NCI-H82 (cell line): ENCODE measurements around the gene SDR39U1.
"Not testable (repeated sequence)": the region's sequence is repeated elsewhere in the genome, so short reads cannot be mapped to it uniquely, and the experiment has no call there.

ENCODE experiments used
- DNase-seq: peaks from one replicate; lab custom pipeline; 2025; lab: John Stamatoyannopoulos, UW

Gene SDR39U1

DNA sequence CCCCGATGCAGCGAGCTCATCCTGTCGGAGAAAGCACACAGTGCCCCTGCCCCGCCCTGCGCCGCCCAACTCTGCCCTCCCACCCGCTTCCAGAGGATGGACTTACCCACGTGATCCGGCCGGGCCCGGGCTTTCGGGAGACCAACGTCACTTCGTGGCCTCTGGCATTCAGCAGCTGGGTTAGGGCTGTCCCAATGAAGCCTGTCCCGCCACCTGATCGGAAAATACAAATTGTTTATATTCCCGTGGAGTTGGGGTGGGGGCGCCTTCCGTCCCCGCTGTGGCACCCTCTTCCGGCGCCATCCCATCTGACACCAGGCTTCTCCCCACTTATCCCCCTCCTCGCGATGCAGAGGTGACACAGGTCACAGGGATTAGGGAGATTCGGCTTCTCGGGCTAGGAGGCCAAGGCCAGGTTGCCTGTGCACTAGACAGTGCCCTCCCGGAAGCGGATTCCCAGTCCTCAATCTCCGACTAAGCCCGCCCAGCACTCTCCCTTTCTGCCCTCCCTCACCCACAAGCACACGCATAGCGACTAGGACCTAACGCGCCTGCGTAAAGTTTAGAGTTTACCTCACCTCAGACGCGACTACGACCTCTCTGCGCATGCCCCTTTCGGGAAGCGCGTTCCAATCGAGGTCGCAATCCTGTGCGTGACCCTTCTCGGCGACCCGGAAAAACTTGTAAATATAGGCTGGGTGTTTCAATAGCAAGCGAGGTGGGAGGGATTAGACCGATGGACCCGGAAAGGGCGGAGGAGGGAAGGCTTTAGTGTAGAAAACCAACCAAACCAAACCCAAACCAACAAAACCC lies at the start of gene SDR39U1:
Gene SDR39U1, minus strand, starts transcription at position 537 of the 813 bp plus-strand sequence. Its CDS starts 7 bp downstream, at position 530.
- DNase-seq, result peak; percentile 99

DNA sequence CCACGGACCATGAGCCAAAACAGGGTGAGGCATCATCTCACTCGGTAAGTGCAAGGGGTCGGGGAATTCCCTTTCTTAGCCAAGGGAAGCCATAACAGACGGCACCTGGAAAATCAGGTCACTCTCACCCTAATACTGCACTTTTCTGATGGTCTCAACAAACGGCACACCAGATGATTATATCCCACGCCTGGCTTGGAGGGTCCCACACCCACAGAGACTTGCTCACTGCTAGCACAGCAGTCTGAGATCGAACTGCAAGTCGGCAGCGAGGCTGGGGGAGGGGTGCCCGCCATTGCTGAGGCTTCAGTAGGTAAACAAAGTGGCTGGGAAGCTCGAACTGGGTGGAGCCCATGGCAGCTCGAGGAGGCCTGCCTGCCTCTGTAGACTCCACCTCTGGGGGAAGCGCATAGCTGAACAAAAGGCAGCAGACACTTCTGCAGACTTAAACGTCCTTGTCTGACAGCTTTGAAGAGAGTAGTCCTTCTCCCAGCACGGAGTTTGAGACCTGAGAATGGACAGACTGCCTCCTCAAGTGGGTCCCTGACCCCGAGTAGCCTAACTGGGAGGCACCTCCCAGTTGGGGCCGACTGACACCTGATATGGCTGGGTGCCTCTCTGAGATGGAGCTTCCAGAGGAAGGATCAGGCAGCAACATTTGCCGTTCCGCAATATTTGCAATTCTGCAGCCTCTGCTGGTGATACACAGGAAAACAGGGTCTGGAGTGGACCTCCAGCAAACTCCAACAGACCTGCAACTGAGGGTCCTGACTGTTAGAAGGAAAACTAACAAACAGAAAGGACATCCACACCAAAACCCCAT lies 49.2 kb upstream of the SDR39U1 start:
- not testable (repeated sequence) for DNase-seq

- no peak for DNase-seq
Observed at GRCh38 chr14:24483604-24484252, 41.2 kb upstream of the SDR39U1 start.

- not testable (repeated sequence) for DNase-seq
Observed at GRCh38 chr14:24482699-24483303, 40.2 kb upstream of the SDR39U1 start.

- peak; percentile 70 for DNase-seq
Observed at GRCh38 chr14:24481622-24482324, 39.2 kb upstream of the SDR39U1 start.

- DNase-seq, result not testable (repeated sequence)
Observed at GRCh38 chr14:24479999-24480398, 37.4 kb upstream of the SDR39U1 start.

- DNase-seq, result no peak
Observed at GRCh38 chr14:24475261-24475660, 32.7 kb upstream of the SDR39U1 start.

- no peak for DNase-seq
Observed at GRCh38 chr14:24473211-24473610, 30.6 kb upstream of the SDR39U1 start.

DNA sequence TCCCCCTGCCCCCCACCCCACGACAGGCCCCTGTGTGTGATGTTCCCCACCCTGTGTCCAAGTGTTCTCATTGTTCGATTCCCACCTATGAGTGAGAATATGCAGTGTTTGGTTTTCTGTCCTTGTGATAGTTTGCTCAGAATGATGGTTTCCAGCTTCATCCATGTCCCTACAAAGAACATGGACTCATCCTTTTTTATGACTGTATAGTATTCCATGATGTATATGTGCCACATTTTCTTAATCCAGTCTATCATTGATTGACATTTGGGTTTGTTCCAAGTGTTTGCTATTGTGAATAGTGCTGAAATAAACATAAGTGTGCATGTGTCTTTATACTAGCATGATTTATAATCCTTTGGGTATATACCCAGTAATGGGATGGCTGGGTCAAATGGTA lies 27.9 kb upstream of the SDR39U1 start:
- not testable (repeated sequence) for DNase-seq

DNA sequence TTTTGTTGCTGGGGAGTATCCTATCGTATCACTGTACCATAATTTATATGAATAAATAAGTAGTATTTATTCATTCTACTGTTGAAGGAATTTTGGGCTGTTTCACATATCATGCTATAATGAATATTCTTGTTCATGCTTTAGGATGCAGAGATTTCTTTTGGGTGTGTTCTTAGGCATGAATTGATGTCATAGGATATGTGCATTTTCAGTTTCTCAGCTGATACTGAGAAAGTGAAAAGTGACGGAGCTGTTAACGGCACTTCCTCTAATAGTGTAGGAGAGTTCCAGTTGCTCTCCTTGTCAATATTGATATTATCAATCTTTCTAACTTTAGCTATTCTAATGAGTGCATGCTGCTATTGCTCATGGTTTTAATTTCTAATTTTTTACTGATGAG lies 23.2 kb upstream of the SDR39U1 start:
- no peak for DNase-seq

DNA sequence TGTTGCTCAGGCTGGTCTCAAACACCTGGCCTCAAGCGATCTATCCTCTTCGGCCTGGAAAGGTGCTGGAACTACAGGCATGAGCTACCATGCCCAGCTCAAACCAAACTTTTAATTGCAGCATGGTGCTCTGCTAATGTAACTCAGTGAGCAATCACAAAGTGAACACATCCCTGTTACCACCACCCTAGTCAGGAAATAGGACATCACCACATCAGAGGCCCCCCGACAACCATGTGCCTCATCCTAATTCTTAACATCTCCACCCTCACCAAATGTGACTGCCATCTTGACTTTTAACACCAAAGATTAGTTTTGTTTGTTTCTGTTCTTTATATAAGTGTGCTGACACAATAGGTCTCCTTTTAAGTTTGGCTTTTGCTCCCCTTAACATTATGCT lies 22.8 kb upstream of the SDR39U1 start:
- no peak for DNase-seq

DNA sequence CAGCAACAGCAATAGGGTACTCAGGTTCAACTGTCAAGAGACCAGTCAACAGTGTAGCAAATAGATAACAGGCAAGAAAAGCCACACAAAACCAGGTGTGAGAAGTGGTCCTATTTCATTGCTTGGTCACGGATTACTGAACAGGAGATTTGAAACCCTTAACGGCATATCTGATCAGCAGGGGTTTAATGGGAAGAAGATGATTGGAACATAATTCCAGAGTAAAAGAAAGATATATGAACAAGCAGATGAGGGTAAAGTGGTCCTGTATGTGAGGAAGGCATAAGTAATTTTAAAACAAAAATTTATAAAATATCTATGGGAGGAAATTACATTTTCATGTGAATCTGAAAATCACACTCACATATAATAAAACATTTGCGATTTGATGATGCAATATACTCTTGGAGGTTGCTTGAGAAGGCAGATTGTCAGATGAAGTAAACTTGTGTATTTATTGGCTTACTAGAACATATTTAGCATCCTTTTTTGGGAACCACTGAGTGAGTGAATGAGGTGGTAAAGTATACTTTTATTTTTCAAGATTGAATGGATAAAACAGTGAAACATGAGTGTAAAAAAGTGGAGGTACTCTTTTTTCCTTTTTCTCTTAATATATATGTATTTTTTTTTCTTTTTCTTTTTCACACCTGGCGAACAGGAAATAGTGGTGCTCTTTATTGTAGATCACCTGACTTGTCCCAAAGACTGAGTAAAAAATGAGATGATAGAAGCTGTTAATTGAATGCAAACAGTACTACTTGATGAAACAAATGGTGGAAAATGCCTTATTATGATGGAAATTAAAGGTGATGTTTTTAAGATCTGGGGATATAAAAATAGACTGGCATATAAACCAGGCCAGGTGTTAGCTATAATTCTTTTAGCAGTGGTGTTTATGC lies 21.6 kb upstream of the SDR39U1 start:
- DNase-seq, result no peak

DNA sequence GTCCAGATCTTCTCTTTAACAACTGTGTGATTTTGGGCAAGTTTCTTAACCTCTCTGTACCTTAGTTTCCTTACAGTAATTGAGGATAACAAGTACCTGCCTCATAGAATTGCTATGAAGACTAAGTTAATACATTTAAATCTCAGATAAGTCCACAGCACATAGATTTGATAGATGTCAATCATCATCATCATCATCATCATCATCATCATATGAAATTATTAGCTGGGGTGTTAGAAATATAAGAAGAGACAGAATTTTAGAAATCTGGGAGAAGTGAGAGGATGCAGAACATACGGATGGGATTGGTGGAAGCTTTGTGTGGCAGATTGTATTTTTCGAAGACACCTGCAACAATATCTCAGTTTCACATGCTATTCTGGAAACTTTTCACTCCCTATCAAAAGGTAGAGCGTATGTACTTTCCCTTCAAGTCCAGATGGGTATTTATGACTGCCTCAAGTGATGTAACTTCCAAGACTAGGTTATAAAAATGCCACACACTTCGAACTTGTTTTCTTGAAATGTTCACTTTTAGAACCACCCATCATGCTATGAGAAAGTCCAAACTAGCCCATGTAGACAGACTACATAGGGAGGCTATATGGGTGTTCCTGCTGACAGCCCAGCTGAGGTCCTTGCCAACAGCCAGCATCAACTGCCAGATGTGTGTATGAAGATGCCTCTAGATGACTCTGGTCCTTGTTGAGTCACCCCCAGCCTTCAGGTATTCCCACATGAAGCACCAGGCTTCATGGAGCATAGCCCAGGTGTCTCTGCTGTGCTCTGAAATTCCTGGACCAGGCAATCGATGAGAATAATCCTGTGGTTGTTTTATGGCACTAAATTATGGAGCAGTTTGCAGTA lies 20.7 kb upstream of the SDR39U1 start:
- no peak for DNase-seq

DNA sequence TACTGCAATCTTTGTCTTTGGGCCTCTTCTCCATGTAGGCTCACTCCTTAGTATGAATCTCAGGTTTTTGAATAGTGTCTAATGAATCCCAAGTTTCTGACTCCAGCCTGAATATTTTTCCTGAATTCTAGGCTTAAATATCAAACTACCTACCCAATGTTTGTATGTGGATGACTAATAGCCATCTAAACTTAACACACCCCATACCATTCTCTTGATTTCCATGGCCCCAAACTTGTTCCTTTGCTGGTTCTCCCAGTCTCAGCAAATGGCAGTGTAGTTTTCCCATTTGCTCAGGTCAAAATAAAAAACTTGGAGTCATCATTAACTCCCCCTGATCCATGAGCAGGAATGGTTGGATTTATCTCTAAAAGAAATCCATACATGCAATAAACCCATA lies 18.8 kb upstream of the SDR39U1 start:
- no peak for DNase-seq

DNA sequence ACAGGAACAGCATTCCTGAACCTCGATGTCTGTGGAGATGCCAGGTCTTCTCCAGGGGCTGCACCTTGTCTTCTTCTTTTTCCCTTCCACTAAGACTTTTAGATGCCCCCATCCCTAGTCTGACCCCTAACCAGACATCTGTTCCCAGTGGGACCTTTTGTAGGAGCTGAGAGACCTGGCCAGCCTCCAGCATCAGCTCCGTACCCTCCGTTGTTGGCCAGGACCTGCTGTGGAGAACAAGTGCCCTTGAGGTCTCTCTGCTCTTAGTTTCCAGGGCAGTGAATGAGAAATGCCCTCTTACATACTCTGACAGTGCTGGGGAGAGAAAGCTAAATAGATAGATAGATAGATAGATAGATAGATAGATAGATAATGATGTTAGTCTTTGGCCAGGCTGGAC lies 16.8 kb upstream of the SDR39U1 start:
- no peak for DNase-seq

GRCh38 chr14:24458736-24459135 lies 16.2 kb upstream of the SDR39U1 start:
- no peak for DNase-seq

- DNase-seq, result no peak
Observed at GRCh38 chr14:24456980-24457379, 14.4 kb upstream of the SDR39U1 start.

GRCh38 chr14:24450828-24451227 lies 8.3 kb upstream of the SDR39U1 start:
- not testable (repeated sequence) for DNase-seq

DNA sequence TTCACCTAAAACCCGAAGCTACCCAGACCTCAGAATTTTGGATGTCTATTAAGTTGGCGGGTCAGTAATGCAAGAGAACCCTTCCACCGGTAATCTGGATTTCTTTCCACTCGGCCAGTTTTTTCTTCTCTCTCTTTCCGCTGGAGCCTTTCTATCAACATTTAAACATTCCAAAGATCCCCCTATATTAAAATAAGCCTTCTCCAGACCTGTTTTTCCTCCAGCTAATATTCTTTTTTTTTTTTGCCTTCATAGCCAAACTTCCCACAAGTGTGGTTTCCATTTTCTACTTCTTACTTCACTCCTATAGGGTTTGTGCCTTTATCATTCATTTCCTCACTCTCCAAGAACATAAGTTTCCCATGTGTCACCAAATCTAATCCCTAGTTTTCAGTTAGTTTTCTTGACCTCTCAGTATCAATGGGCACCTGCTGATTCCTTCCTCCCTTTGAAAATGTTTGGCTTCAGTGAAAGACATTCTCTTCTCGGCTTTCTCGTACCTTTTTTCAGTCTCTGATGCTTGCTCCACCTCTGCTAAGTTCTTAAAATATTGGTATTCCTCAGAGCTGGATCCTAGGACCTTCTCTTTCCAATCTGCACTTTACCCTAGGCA lies 583 bp upstream of the SDR39U1 start:
- DNase-seq, result no peak
